HG03196 (cell line): ENCODE data around the gene CFAP210.
"Not testable (repeated sequence)": the region's sequence is repeated elsewhere in the genome, so short reads cannot be mapped to it uniquely, and the experiment has no call there.

Experiments
- ATAC-seq: cut with Tn5 transposase; IDR thresholded peaks from one replicate; pipeline ENCODE4 v1.9.1; 2021; ENCODE audit not compliant: unreplicated experiment

The CFAP210 gene

GRCh38 chr2:169623235-169623634 is 71.0 kb downstream of the CFAP210 start:
- ATAC-seq: no peak

- ATAC-seq: no peak
These were observed 73.7 kb downstream of the CFAP210 start for GRCh38 chr2:169620509-169620908.

GRCh38 chr2:169619946-169620345 is 74.3 kb downstream of the CFAP210 start:
- no peak for ATAC-seq

- ATAC-seq: not testable (repeated sequence)
These were observed 78.2 kb downstream of the CFAP210 start for GRCh38 chr2:169615982-169616381.

- ATAC-seq: no peak
These were observed 80.3 kb downstream of the CFAP210 start for GRCh38 chr2:169613876-169614275.

GRCh38 chr2:169609264-169609663 is 84.9 kb downstream of the CFAP210 start:
- ATAC-seq: no peak

GRCh38 chr2:169599568-169599967 is 94.6 kb downstream of the CFAP210 start:
- no peak for ATAC-seq

GRCh38 chr2:169598982-169599381 is 95.2 kb downstream of the CFAP210 start:
- no peak for ATAC-seq

- ATAC-seq: not testable (repeated sequence)
These were observed 97.7 kb downstream of the CFAP210 start for GRCh38 chr2:169596546-169596945.
